ENCODE data around the gene IFT81.

- TF ChIP-seq, protein P1, sequence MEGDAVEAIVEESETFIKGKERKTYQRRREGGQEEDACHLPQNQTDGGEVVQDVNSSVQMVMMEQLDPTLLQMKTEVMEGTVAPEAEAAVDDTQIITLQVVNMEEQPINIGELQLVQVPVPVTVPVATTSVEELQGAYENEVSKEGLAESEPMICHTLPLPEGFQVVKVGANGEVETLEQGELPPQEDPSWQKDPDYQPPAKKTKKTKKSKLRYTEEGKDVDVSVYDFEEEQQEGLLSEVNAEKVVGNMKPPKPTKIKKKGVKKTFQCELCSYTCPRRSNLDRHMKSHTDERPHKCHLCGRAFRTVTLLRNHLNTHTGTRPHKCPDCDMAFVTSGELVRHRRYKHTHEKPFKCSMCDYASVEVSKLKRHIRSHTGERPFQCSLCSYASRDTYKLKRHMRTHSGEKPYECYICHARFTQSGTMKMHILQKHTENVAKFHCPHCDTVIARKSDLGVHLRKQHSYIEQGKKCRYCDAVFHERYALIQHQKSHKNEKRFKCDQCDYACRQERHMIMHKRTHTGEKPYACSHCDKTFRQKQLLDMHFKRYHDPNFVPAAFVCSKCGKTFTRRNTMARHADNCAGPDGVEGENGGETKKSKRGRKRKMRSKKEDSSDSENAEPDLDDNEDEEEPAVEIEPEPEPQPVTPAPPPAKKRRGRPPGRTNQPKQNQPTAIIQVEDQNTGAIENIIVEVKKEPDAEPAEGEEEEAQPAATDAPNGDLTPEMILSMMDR (IDR thresholded peaks at IDR 0.05; ENCODE audit: borderline replicate concordance, extremely low read depth, low read length, poor library complexity, severe bottlenecking) = no peak
- TF ChIP-seq EZH2 (IDR thresholded peaks at IDR 0.05; ENCODE audit: borderline replicate concordance, low read depth, low read length, severe bottlenecking) = no peak
Observed at GRCh38 chr12:110244829-110245228, 120.7 kb downstream of the IFT81 start.

Measured in DND-41 (cell line).